Esophagus squamous epithelium (tissue), 5 donors: Measurements from ENCODE around the gene ESYT2. TPM values are rescaled to one million over a fixed set of nuclear protein-coding genes. Genes with fewer than 3 reads are reported as not detected.

Source experiments
- DNase-seq: peaks from one replicate; lab custom pipeline; 2025; lab: John Stamatoyannopoulos, UW
- H3K27ac ChIP-seq, 4 donors: fragments of 200-600 bp; sonication (generic); one replicate each; pipeline ENCODE4 v1.5.1; 2016 to 2019; ENCODE audit warnings: mild to moderate bottlenecking in 1 of 4
- H3K27me3 ChIP-seq, 4 donors: fragments of 200-600 bp; sonication (generic); 1 replicate in 3 of 4; 2 replicates in 1 of 4; pipeline versions ENCODE4 v1.5.1 to v1.6.0; 2017 to 2021; ENCODE audit warnings: antibody characterized with exemption in 1 of 4
- H3K36me3 ChIP-seq, 3 donors: fragments of 200-600 bp; sonication (generic); one replicate each; pipeline ENCODE4 v1.5.1; 2016 to 2019
- H3K4me1 ChIP-seq, 3 donors: fragments of 200-600 bp; sonication (generic); one replicate each; pipeline ENCODE4 v1.5.1; 2017 to 2019
- H3K4me3 ChIP-seq, 4 donors: fragments of 200-600 bp; sonication (generic); 1 replicate in 3 of 4; 2 replicates in 1 of 4; pipeline ENCODE4 v1.5.1; 2016 to 2019; ENCODE audit warnings: mild to moderate bottlenecking in 2 of 4, moderate library complexity in 1 of 4
- H3K9me3 ChIP-seq, 3 donors: fragments of 200-600 bp; sonication (generic); one replicate each; pipeline ENCODE4 v1.5.1; 2016 to 2019
- CTCF ChIP-seq, 6 experiments: fragments of 450-650 bp in 4 of 6; fragments of 200-600 bp in 2 of 6; sonication (generic) in 2 of 6; IDR thresholded peaks; one replicate each; pipeline ENCODE4 v1.5.1; 2016 to 2019; ENCODE audit warnings: antibody characterized with exemption in 6 of 6, mild to moderate bottlenecking in 4 of 6, moderate library complexity in 4 of 6
- POLR2A ChIP-seq, 4 donors: fragments of 450-650 bp; IDR thresholded peaks; one replicate each; pipeline ENCODE4 v1.6.1; 2017; ENCODE audit warnings: antibody characterized with exemption in 4 of 4, mild to moderate bottlenecking in 4 of 4, moderate library complexity in 3 of 4
- WGBS, 2 donors: methylation state at CpG; one replicate each; pipeline ENCODE4 v1.1.5; 2018; 5-methylcytosine and 5-hydroxymethylcytosine counted together
- intact Hi-C: fragments of 100-400 bp; cut with DNase I; formaldehyde crosslinking; loops from one replicate; pipeline ENCODE4 v1.15.0; 2022
- total RNA-seq, 4 donors: library from RNA; depleted of rRNA; stranded (reverse); fragments of >200 nt; gene quantifications; one replicate each; pipeline ENCODE4 v1.1.0, GENCODE V29; 2016
- donor health status: DM: yes; HTN: yes; CAD: no.

ESYT2 gene
- total RNA-seq, 4 donors from 2014 or later, result 52.1 to 94.2 (median 60.5) TPM

GRCh38 chr7:158738841-158739240 lies 90.5 kb downstream of the ESYT2 start:
- Histone ChIP-seq H3K36me3 (peaks cover 25 to 100% (median 46%) of the 10 kb centered on the region in 3 donors), H3K9me3 (no peaks in the 10 kb centered on the region), H3K27me3 (no peaks in the 10 kb centered on the region), H3K27ac (peak overlapping the region in 1 of 4 donors; percentile 16), H3K4me3 (no peak overlapping the region), H3K4me1 (peaks cover 0 to 31% (median 10%) of the 10 kb centered on the region in 3 donors)
- intact Hi-C loops, result no loop called here
- no peak for DNase-seq
- TF ChIP-seq CTCF (IDR thresholded peaks at IDR 0.05) (no peak), POLR2A (IDR thresholded peaks at IDR 0.05) (no peak)
- WGBS, 2 donors, result 81 to 89% methylated on average over 12 to 13 of the region's 15 CpGs

- Histone ChIP-seq H3K27me3 (no peaks in the 10 kb centered on the region), H3K27ac (no peak overlapping the region), H3K4me3 (no peak overlapping the region), H3K36me3 (peaks cover 25 to 98% (median 50%) of the 10 kb centered on the region in 3 donors), H3K9me3 (no peaks in the 10 kb centered on the region), H3K4me1 (peaks cover 0 to 34% (median 10%) of the 10 kb centered on the region in 3 donors)
- DNase-seq, result no peak
- TF ChIP-seq CTCF (IDR thresholded peaks at IDR 0.05) (no peak), POLR2A (IDR thresholded peaks at IDR 0.05) (no peak)
- intact Hi-C loops, result no loop called here
- WGBS, 2 donors, result 90 to 91% methylated on average over 16 to 19 of the region's 19 CpGs
These were observed 92.1 kb downstream of the ESYT2 start for GRCh38 chr7:158737064-158737695.

- no peaks in the 10 kb centered on the region for H3K9me3 ChIP-seq
- TF ChIP-seq CTCF (IDR thresholded peaks at IDR 0.05), result no peak
- TF ChIP-seq POLR2A (IDR thresholded peaks at IDR 0.05), result no peak
- intact Hi-C loops, result no loop called here
- H3K36me3 ChIP-seq, result peaks cover 18 to 98% (median 41%) of the 10 kb centered on the region in 3 donors
- 90 to 94% methylated on average over 3 to 12 of the region's 12 CpGs for WGBS, 2 donors
- H3K27me3 ChIP-seq, result no peaks in the 10 kb centered on the region
- peaks cover 0 to 22% (median 6%) of the 10 kb centered on the region in 3 donors for H3K4me1 ChIP-seq
- no peak overlapping the region for H3K27ac ChIP-seq
- no peak for DNase-seq
- no peak overlapping the region for H3K4me3 ChIP-seq
These were observed 93.4 kb downstream of the ESYT2 start for GRCh38 chr7:158735935-158736334.

GRCh38 chr7:158734861-158735260 lies 94.4 kb downstream of the ESYT2 start:
- peaks cover 12 to 98% (median 33%) of the 10 kb centered on the region in 3 donors for H3K36me3 ChIP-seq
- 88 to 96% methylated on average over 6 of the region's 6 CpGs for WGBS, 2 donors
- no peak for TF ChIP-seq CTCF (IDR thresholded peaks at IDR 0.05)
- TF ChIP-seq POLR2A (IDR thresholded peaks at IDR 0.05), result no peak

GRCh38 chr7:158733775-158734494 lies 95.4 kb downstream of the ESYT2 start:
- H3K9me3 ChIP-seq, result no peaks in the 10 kb centered on the region
- H3K27ac ChIP-seq, result no peak overlapping the region
- no peak overlapping the region for H3K4me3 ChIP-seq
- no peaks in the 10 kb centered on the region for H3K27me3 ChIP-seq
- 91 to 92% methylated on average over 19 of the region's 19 CpGs for WGBS, 2 donors
- peaks cover 12 to 96% (median 29%) of the 10 kb centered on the region in 3 donors for H3K36me3 ChIP-seq
- no peak for DNase-seq
- intact Hi-C loops, result no loop called here
- H3K4me1 ChIP-seq, result peaks cover 0 to 4% (median 0%) of the 10 kb centered on the region in 3 donors
- TF ChIP-seq CTCF (IDR thresholded peaks at IDR 0.05), result peak in 1 of 6 experiments; percentile 6
- no peak for TF ChIP-seq POLR2A (IDR thresholded peaks at IDR 0.05)

More at GRCh38 chr7:158734861-158735260, 94.4 kb downstream of the ESYT2 start:
- no peak overlapping the region for H3K27ac ChIP-seq
- intact Hi-C loops, result no loop called here
- H3K4me3 ChIP-seq, result no peak overlapping the region
- H3K4me1 ChIP-seq, result peaks cover 0 to 11% (median 0%) of the 10 kb centered on the region in 3 donors
- no peaks in the 10 kb centered on the region for H3K27me3 ChIP-seq
- H3K9me3 ChIP-seq, result no peaks in the 10 kb centered on the region
- no peak for DNase-seq
